H9 (cell line): Measurements from ENCODE around the gene CRLF3. TPM values are rescaled to one million over a fixed set of nuclear protein-coding genes. Genes with fewer than 3 reads are reported as not detected.

Source experiments
- DNase-seq: peaks from one replicate; pipeline ENCODE4 v3.0.0-alpha.2; 2017
- H2AFZ ChIP-seq: one replicate; pipeline ENCODE4 v1.6.1; 2013; ENCODE audit warnings: mild to moderate bottlenecking, low read length, control low read depth, moderate library complexity
- H2AK5ac ChIP-seq: 2 replicates; pipeline ENCODE4 v1.6.1; 2013; ENCODE audit warnings: low read length, control low read depth, mixed read lengths; ENCODE audit not compliant: insufficient read length
- H2BK120ac ChIP-seq: one replicate; pipeline ENCODE4 v1.6.1; 2013; ENCODE audit warnings: low read depth, mild to moderate bottlenecking, low read length, control low read depth, inconsistent platforms; ENCODE audit not compliant: poor library complexity, severe bottlenecking
- H2BK12ac ChIP-seq: 2 replicates; pipeline ENCODE4 v1.6.1; 2013; ENCODE audit warnings: low read length, control low read depth, mixed read lengths, low read depth; ENCODE audit not compliant: insufficient read length
- H2BK15ac ChIP-seq: 2 replicates; pipeline ENCODE4 v1.6.1; 2013; ENCODE audit warnings: low read depth, low read length, control low read depth
- H2BK20ac ChIP-seq: one replicate; pipeline ENCODE4 v1.6.1; 2013; ENCODE audit warnings: low read depth, mild to moderate bottlenecking, low read length, control low read depth, inconsistent platforms; ENCODE audit not compliant: poor library complexity, severe bottlenecking
- H2BK5ac ChIP-seq: 2 replicates; pipeline ENCODE4 v1.6.1; 2013; ENCODE audit warnings: low read length, control low read depth, mixed read lengths; ENCODE audit not compliant: insufficient read length
- H3K14ac ChIP-seq: 2 replicates; pipeline ENCODE4 v1.6.1; 2013; ENCODE audit warnings: low read length, control low read depth; ENCODE audit not compliant: insufficient read depth
- H3K18ac ChIP-seq: 2 replicates; pipeline ENCODE4 v1.6.1; 2013; ENCODE audit warnings: low read depth, mild to moderate bottlenecking, mixed read lengths, low read length, control low read depth; ENCODE audit not compliant: insufficient read length
- H3K23ac ChIP-seq: 2 replicates; pipeline ENCODE4 v1.6.1; 2013; ENCODE audit warnings: low read length, control low read depth, mixed read lengths, low read depth; ENCODE audit not compliant: insufficient read length
- H3K23me2 ChIP-seq: 2 replicates; pipeline ENCODE4 v1.6.1; 2013; ENCODE audit warnings: low read depth, mild to moderate bottlenecking, mixed read lengths, low read length, control low read depth; ENCODE audit not compliant: insufficient read length, poor library complexity, severe bottlenecking
- H3K27ac ChIP-seq: 2 replicates; pipeline ENCODE4 v1.5.1; 2013; ENCODE audit warnings: low read length, control low read depth, mixed read lengths, low read depth; ENCODE audit not compliant: insufficient read length
- H3K27me3 ChIP-seq: 2 replicates; pipeline ENCODE4 v1.6.1; 2013; ENCODE audit warnings: low read length, control low read depth, inconsistent platforms; ENCODE audit not compliant: insufficient read depth
- H3K4ac ChIP-seq: 2 replicates; pipeline ENCODE4 v1.6.1; 2013; ENCODE audit warnings: low read depth, mild to moderate bottlenecking, control low read depth, inconsistent platforms, low read length, moderate library complexity
- H3K4me1 ChIP-seq: 2 replicates; pipeline ENCODE4 v1.6.1; 2013; ENCODE audit warnings: low read length, control low read depth, inconsistent platforms; ENCODE audit not compliant: insufficient read depth
- H3K4me2 ChIP-seq: 2 replicates; pipeline ENCODE4 v1.6.1; 2013; ENCODE audit warnings: low read length, control low read depth, mixed read lengths; ENCODE audit not compliant: insufficient read length, insufficient read depth
- H3K56ac ChIP-seq: 2 replicates; pipeline ENCODE4 v1.6.1; 2013; ENCODE audit warnings: low read depth, mild to moderate bottlenecking, mixed read lengths, low read length, control low read depth; ENCODE audit not compliant: insufficient read length
- H3K79me1 ChIP-seq: 2 replicates; pipeline ENCODE4 v1.6.1; 2013; ENCODE audit warnings: low read depth, mild to moderate bottlenecking, moderate library complexity, low read length, control low read depth, inconsistent platforms; ENCODE audit not compliant: insufficient read depth, poor library complexity, severe bottlenecking
- H3K79me2 ChIP-seq: 2 replicates; pipeline ENCODE4 v1.6.1; 2013; ENCODE audit warnings: low read length, control low read depth, inconsistent platforms; ENCODE audit not compliant: insufficient read depth
- H3K9ac ChIP-seq: 2 replicates; pipeline ENCODE4 v1.6.1; 2013; ENCODE audit warnings: low read length, control low read depth, mixed read lengths; ENCODE audit not compliant: insufficient read length; ENCODE audit errors: extremely low read depth
- H3K9me3 ChIP-seq: one replicate; pipeline ENCODE4 v1.6.1; 2013; ENCODE audit warnings: low read depth, low read length, inconsistent platforms; ENCODE audit not compliant: control insufficient read depth
- H3T11ph ChIP-seq: one replicate; pipeline ENCODE4 v1.6.1; 2013; ENCODE audit warnings: mild to moderate bottlenecking, low read length, control low read depth, inconsistent platforms
- H4K20me1 ChIP-seq: one replicate; pipeline ENCODE4 v1.6.1; 2013; ENCODE audit not compliant: control insufficient read depth, insufficient read length, insufficient read depth
- H4K5ac ChIP-seq: 2 replicates; pipeline ENCODE4 v1.6.1; 2013; ENCODE audit warnings: low read depth, mild to moderate bottlenecking, mixed read lengths, low read length, control low read depth; ENCODE audit not compliant: insufficient read length
- H4K8ac ChIP-seq: replicated peaks from 2 replicates; pipeline ENCODE4 v1.6.1; 2013; ENCODE audit warnings: low read length, control low read depth, mixed read lengths, low read depth; ENCODE audit not compliant: insufficient read length
- H4K91ac ChIP-seq: 2 replicates; pipeline ENCODE4 v1.6.1; 2013; ENCODE audit warnings: low read depth, mild to moderate bottlenecking, moderate library complexity, mixed read lengths, low read length, control low read depth; ENCODE audit not compliant: insufficient read length
- H3K27ac Mint-ChIP-seq, 3 experiments: 2 replicates in 2 of 3; 3 replicates in 1 of 3; pipeline ENCODE4 v1.8.0; 2020 to 2021; ENCODE audit warnings: mixed read lengths in 3 of 3, mild to moderate bottlenecking in 1 of 3, moderate library complexity in 1 of 3
- H3K27me3 Mint-ChIP-seq: 2 replicates; pipeline ENCODE4 v1.8.0; 2021; ENCODE audit warnings: low read depth, mild to moderate bottlenecking, moderate library complexity, mixed read lengths
- H3K36me3 Mint-ChIP-seq, 3 experiments: 2 replicates in 2 of 3; 3 replicates in 1 of 3; pipeline ENCODE4 v1.8.0; 2020 to 2021; ENCODE audit warnings: low read depth in 3 of 3, mixed read lengths in 3 of 3; ENCODE audit not compliant: insufficient read depth in 1 of 3
- H3K4me1 Mint-ChIP-seq, 2 experiments: 2 replicates each; pipeline ENCODE4 v1.8.0; 2020; ENCODE audit warnings: mixed read lengths in 2 of 2
- H3K4me3 Mint-ChIP-seq, 2 experiments: 2 replicates in 1 of 2; 3 replicates in 1 of 2; pipeline ENCODE4 v1.8.0; 2020 to 2021; ENCODE audit warnings: mild to moderate bottlenecking in 2 of 2, mixed read lengths in 2 of 2, moderate library complexity in 1 of 2
- H3K9me3 Mint-ChIP-seq, 2 experiments: 2 replicates in 1 of 2; 3 replicates in 1 of 2; pipeline ENCODE4 v1.8.0; 2020; ENCODE audit warnings: mild to moderate bottlenecking in 2 of 2, mixed read lengths in 2 of 2, moderate library complexity in 1 of 2
- CTCF ChIP-seq: fragments of 200-600 bp; sonication (generic); conservative IDR thresholded peaks from 3 replicates; pipeline ENCODE4 v1.8.0; 2021; ENCODE audit warnings: antibody characterized with exemption, mild to moderate bottlenecking
- WGBS: extraction: QIAGEN DNeasy Blood & Tissue Kit; methylation state at CpG from one replicate; pipeline ENCODE4 v1.1.7; 2013; ENCODE audit warnings: missing lambda C conversion rate, low lambda C conversion rate, mixed read lengths; ENCODE audit not compliant: insufficient read length; ENCODE audit errors: extremely low coverage; 5-methylcytosine and 5-hydroxymethylcytosine counted together
- total RNA-seq: library from RNA; stranded (reverse); gene quantifications from 2 replicates; pipeline ENCODE4 v1.2.1, GENCODE V29; 2021

The CRLF3 gene
- total RNA-seq, 1 experiment from 2014 or later = 18.1 TPM

- no peak for TF ChIP-seq CTCF
Measured at GRCh38 chr17:30824002-30824355, 513 bp downstream of the CRLF3 start.

More at GRCh38 chr17:30824002-30824355, 513 bp downstream of the CRLF3 start:
- Histone ChIP-seq H3K27ac (peak overlapping the region; percentile 2), H2BK15ac (no peak overlapping the region), H3K56ac (no peak overlapping the region), H2BK5ac (no peak overlapping the region), H3K79me2 (peaks cover 3% of the 10 kb centered on the region; the same call in 1 of the 2 replicates), H3K14ac (peak overlapping the region; percentile 81; the same call in 1 of the 2 replicates), H3K4me1 (no peaks in the 10 kb centered on the region), H4K5ac (no peak overlapping the region), H3K4me2 (peak overlapping the region; percentile 67), H3K18ac (peak overlapping the region; percentile 43), H2BK12ac (no peak overlapping the region), H3K9me3 (no peaks in the 10 kb centered on the region), H4K8ac (no peak overlapping the region), H3K79me1 (no peaks in the 10 kb centered on the region), H4K91ac (no peak overlapping the region), H4K20me1 (no peaks in the 10 kb centered on the region), H3T11ph (no peak overlapping the region), H2AK5ac (no peak overlapping the region), H3K23me2 (no peaks in the 10 kb centered on the region), H3K27me3 (no peaks in the 10 kb centered on the region), H2BK120ac (no peak overlapping the region), H3K4ac (no peak overlapping the region), H3K9ac (peak overlapping the region; percentile 77), H3K23ac (no peak overlapping the region), H2BK20ac (no peak overlapping the region), H2AFZ (no peak overlapping the region)
- Mint-ChIP-seq H3K27me3 (peaks cover 2% of the 10 kb centered on the region), H3K36me3 (peaks cover 0 to 3% (median 0%) of the 10 kb centered on the region in 3 experiments; a peak in 3 of 7 replicates), H3K4me3 (peak overlapping the region; percentile 97), H3K27ac (peak overlapping the region; percentile 88 to 99 (median 98)), H3K9me3 (no peaks in the 10 kb centered on the region; a peak in 1 of 5 replicates), H3K4me1 (peaks cover 24 to 29% of the 10 kb centered on the region in 2 experiments)
- no peak for DNase-seq
- no CpG with 5 or more reads among the region's 11 CpGs for WGBS
